22Rv1 (cell line): ENCODE measurements around the gene KAZN.

Source experiments
- ZFX ChIP-seq: fragments of 450-650 bp; IDR thresholded peaks from 2 replicates; pipeline ENCODE4 v1.6.1; 2017; ENCODE audit warnings: antibody characterized with exemption, borderline replicate concordance
- TF ChIP-seq, protein P1 (sequence below): fragments of 450-650 bp; IDR thresholded peaks from 2 replicates; pipeline ENCODE4 v1.5.1; 2017; ENCODE audit warnings: mild to moderate bottlenecking

DNA sequence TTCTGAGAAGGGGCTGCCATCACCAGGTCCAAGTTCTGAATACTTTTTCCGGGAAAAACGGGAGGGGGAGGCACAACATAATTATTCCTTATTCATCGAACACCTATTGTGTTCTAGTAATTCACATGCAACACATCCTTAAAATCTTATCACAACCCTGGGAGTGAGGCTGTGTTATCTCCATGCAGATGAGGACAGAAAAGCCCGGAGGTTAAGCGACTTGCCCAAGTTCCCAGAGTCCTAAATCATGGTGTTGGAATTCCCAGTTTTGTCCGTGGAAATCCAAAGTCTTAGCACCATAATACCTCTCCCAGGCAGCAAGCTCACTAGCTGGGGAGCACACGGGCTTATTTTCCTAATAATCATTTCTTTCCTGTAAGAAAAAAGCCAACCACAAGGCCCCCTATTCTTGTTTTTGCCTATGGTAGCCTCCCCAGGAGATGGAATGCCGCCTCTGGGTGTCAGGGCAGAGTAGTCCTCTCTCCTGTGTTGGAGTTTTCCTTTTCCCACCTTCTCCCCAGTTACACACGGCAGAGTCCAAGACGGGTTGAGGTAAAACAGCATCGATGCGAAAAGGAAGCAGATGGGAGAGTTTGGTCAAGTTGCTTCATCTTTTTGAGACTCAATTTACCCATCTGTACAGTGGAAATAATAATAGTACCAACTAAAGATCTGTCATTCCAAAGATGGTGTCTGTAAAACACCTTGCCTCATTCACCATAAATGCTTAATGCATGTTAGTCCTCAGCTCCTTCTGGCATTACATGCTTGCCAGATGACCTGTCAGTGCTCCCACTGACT lies 327.1 kb downstream of the KAZN start:
- TF ChIP-seq, protein P1, sequence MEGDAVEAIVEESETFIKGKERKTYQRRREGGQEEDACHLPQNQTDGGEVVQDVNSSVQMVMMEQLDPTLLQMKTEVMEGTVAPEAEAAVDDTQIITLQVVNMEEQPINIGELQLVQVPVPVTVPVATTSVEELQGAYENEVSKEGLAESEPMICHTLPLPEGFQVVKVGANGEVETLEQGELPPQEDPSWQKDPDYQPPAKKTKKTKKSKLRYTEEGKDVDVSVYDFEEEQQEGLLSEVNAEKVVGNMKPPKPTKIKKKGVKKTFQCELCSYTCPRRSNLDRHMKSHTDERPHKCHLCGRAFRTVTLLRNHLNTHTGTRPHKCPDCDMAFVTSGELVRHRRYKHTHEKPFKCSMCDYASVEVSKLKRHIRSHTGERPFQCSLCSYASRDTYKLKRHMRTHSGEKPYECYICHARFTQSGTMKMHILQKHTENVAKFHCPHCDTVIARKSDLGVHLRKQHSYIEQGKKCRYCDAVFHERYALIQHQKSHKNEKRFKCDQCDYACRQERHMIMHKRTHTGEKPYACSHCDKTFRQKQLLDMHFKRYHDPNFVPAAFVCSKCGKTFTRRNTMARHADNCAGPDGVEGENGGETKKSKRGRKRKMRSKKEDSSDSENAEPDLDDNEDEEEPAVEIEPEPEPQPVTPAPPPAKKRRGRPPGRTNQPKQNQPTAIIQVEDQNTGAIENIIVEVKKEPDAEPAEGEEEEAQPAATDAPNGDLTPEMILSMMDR, result no peak
- TF ChIP-seq ZFX, result no peak
